Measurements from ENCODE around the gene UBALD2. TPM values are rescaled to one million over a fixed set of nuclear protein-coding genes. Genes with fewer than 3 reads are reported as not detected.
"Not testable (repeated sequence)": the region's sequence is repeated elsewhere in the genome, so short reads cannot be mapped to it uniquely, and the experiment has no call there.

The UBALD2 gene
- total RNA-seq, 4 donors from 2014 or later = 6.1 to 8.8 (median 8.4) TPM

- Histone ChIP-seq H3K27me3 (peaks cover 74% of the 10 kb centered on the region), H3K27ac (peak overlapping the region in 1 of 4 donors; percentile 70), H3K36me3 (no peaks in the 10 kb centered on the region), H3K9me3 (no peaks in the 10 kb centered on the region), H3K4me3 (peak overlapping the region in 1 of 2 donors; percentile 64), H3K4me1 (peaks cover 0 to 22% (median 11%) of the 10 kb centered on the region in 3 donors)
- no peak for ATAC-seq
- TF ChIP-seq CTCF (IDR thresholded peaks at IDR 0.05) (no peak), POLR2A (IDR thresholded peaks at IDR 0.05) (no peak), POLR2AphosphoS5 (IDR thresholded peaks at IDR 0.05) (no peak), EP300 (IDR thresholded peaks at IDR 0.05) (no peak)
- WGBS, 2 donors (ENCODE audit: low coverage in 1 of 2) = 84 to 90% methylated on average over 3 to 7 of the region's 15 CpGs
Observed at GRCh38 chr17:76241691-76242255, 23.4 kb upstream of the UBALD2 start.

GRCh38 chr17:76243826-76244679 lies 21.1 kb upstream of the UBALD2 start:
- Histone ChIP-seq H3K27ac (no peak overlapping the region), H3K4me3 (no peak overlapping the region), H3K27me3 (peaks cover 84% of the 10 kb centered on the region), H3K9me3 (no peaks in the 10 kb centered on the region), H3K4me1 (peaks cover 0 to 22% (median 11%) of the 10 kb centered on the region in 3 donors), H3K36me3 (no peaks in the 10 kb centered on the region)
- WGBS, 2 donors (ENCODE audit: low coverage in 1 of 2) = 74 to 76% methylated on average over 8 to 11 of the region's 12 CpGs
- TF ChIP-seq POLR2A (IDR thresholded peaks at IDR 0.05) = no peak
- no peak for TF ChIP-seq POLR2AphosphoS5 (IDR thresholded peaks at IDR 0.05)
- TF ChIP-seq EP300 (IDR thresholded peaks at IDR 0.05) = no peak
- no peak for TF ChIP-seq CTCF (IDR thresholded peaks at IDR 0.05)
- no peak for ATAC-seq

- peaks cover 86% of the 10 kb centered on the region for H3K27me3 ChIP-seq
Observed at GRCh38 chr17:76244721-76245120, 20.4 kb upstream of the UBALD2 start.

GRCh38 chr17:76246080-76247066 lies 18.8 kb upstream of the UBALD2 start:
- no peak overlapping the region for H3K27ac ChIP-seq
- H3K9me3 ChIP-seq = no peaks in the 10 kb centered on the region
- H3K4me3 ChIP-seq = no peak overlapping the region
- 43 to 62% methylated on average over 2 to 6 of the region's 7 CpGs for WGBS, 2 donors (ENCODE audit: low coverage in 1 of 2)
- peaks cover 90% of the 10 kb centered on the region for H3K27me3 ChIP-seq
- no peaks in the 10 kb centered on the region for H3K36me3 ChIP-seq
- ATAC-seq = peak; percentile 39
- H3K4me1 ChIP-seq = peaks cover 0 to 5% (median 3%) of the 10 kb centered on the region in 3 donors
- TF ChIP-seq CTCF (IDR thresholded peaks at IDR 0.05) = no peak
- no peak for TF ChIP-seq POLR2A (IDR thresholded peaks at IDR 0.05)
- TF ChIP-seq POLR2AphosphoS5 (IDR thresholded peaks at IDR 0.05) = no peak
- no peak for TF ChIP-seq EP300 (IDR thresholded peaks at IDR 0.05)

More at GRCh38 chr17:76244721-76245120, 20.4 kb upstream of the UBALD2 start:
- H3K9me3 ChIP-seq, H3K36me3 ChIP-seq, H3K4me3 ChIP-seq, H3K27ac ChIP-seq, ATAC-seq: not testable (repeated sequence)
- peaks cover 0 to 16% (median 8%) of the 10 kb centered on the region in 3 donors for H3K4me1 ChIP-seq
- 97% methylated on average over 5 of the region's 8 CpGs; no CpG with 5 or more reads in 1 of the 2 donors for WGBS, 2 donors (ENCODE audit: low coverage in 1 of 2)

GRCh38 chr17:76247304-76247703 lies 17.8 kb upstream of the UBALD2 start:
- WGBS, 2 donors (ENCODE audit: low coverage in 1 of 2) = 93 to 97% methylated on average over 7 to 8 of the region's 8 CpGs
- Histone ChIP-seq H3K9me3 (no peaks in the 10 kb centered on the region), H3K4me3 (no peak overlapping the region), H3K27me3 (peaks cover 88% of the 10 kb centered on the region), H3K27ac (no peak overlapping the region), H3K4me1 (peaks cover 0 to 9% (median 0%) of the 10 kb centered on the region in 3 donors), H3K36me3 (no peaks in the 10 kb centered on the region)
- no peak for ATAC-seq
- TF ChIP-seq CTCF (IDR thresholded peaks at IDR 0.05) = no peak
- TF ChIP-seq POLR2A (IDR thresholded peaks at IDR 0.05) = no peak
